A549 (cell line): ENCODE results near the gene RNF213. TPM values are rescaled to one million over a fixed set of nuclear protein-coding genes. Genes with fewer than 3 reads are reported as not detected.

ENCODE experiments used
- ATAC-seq, 2 experiments: fragments of 200-7000 bp in 1 of 2; fragments of >200 bp in 1 of 2; cut with Nextera tagmentation in 1 of 2; cut with Tn5 transposase in 1 of 2; 3 replicates each; pipeline versions ENCODE4 v1.8.0 to v1.9.1; 2018 to 2020; ENCODE audit warnings: mild to moderate bottlenecking in 1 of 2, moderate library complexity in 1 of 2
- CTCF ChIA-PET: fragments of 300-600 bp; sonication (Branson Sonifier 250); formaldehyde crosslinking; extraction: SDS; loops from one replicate; lab custom pipeline; 2021; ENCODE audit warnings: antibody characterized with exemption, inconsistent platforms; lab: Yijun Ruan, JAX
- POLR2A ChIA-PET: fragments of 350-600 bp; formaldehyde crosslinking; extraction: SDS; loops from one replicate; lab custom pipeline; 2021; ENCODE audit warnings: antibody characterized with exemption, inconsistent platforms; lab: Yijun Ruan, JAX
- DNase-seq, 2 experiments: peaks; one replicate each; pipeline versions ENCODE4 v3.0.0 to v3.0.0-alpha.2; 2011 to 2016; ENCODE audit warnings: low read depth in 1 of 2, low spot score in 1 of 2
- FAIRE-seq: peaks from 2 replicates; lab custom pipeline; 2011; peaks lifted over from hg19 to GRCh38; lab: Jason Lieb, UNC
- H3K27ac ChIP-seq, 2 experiments: fragments of >200 bp; sonication (Bioruptor Twin); formaldehyde crosslinking; 3 replicates each; pipeline ENCODE4 v1.5.1; 2016 to 2017
- H3K4me1 ChIP-seq: fragments of >200 bp; sonication (Bioruptor Twin); formaldehyde crosslinking; 3 replicates; pipeline ENCODE4 v1.6.1; 2016
- H3K4me2 ChIP-seq: fragments of >200 bp; sonication (Bioruptor Twin); formaldehyde crosslinking; 3 replicates; pipeline ENCODE4 v1.6.1; 2016
- H3K4me3 ChIP-seq: fragments of >200 bp; sonication (Bioruptor Twin); formaldehyde crosslinking; 3 replicates; pipeline ENCODE4 v1.5.1; 2016
- H3K9me3 ChIP-seq: fragments of >200 bp; sonication (Bioruptor Twin); formaldehyde crosslinking; 3 replicates; pipeline ENCODE4 v1.6.1; 2016
- BCL3 ChIP-seq: fragments of >200 bp; sonication (Bioruptor Twin); formaldehyde crosslinking; IDR thresholded peaks from 3 replicates; pipeline ENCODE4 v1.6.1; 2016
- CBX2 ChIP-seq: fragments of 200-600 bp; sonication (generic); IDR thresholded peaks from 2 replicates; pipeline ENCODE4 v1.6.1; 2016; ENCODE audit warnings: low read depth, mild to moderate bottlenecking, borderline replicate concordance
- CHD2 ChIP-seq: fragments of 150-350 bp; IDR thresholded peaks from 2 replicates; pipeline ENCODE4 v1.6.1; 2014; ENCODE audit warnings: low read length; ENCODE audit not compliant: partially characterized antibody
- FOSL2 ChIP-seq, 2 experiments: fragments of 450-650 bp in 1 of 2; fragments of >200 bp in 1 of 2; sonication (Bioruptor Twin) in 1 of 2; formaldehyde crosslinking; IDR thresholded peaks; 2 replicates each; pipeline versions ENCODE4 v1.5.0 to v1.6.1; 2016 to 2020; ENCODE audit warnings: mild to moderate bottlenecking in 1 of 2, moderate library complexity in 1 of 2
- HDAC2 ChIP-seq: fragments of 200-600 bp; sonication (generic); IDR thresholded peaks from 2 replicates; pipeline ENCODE4 v1.6.1; 2016
- KDM1A ChIP-seq: fragments of 200-600 bp; sonication (generic); IDR thresholded peaks from 2 replicates; pipeline ENCODE4 v1.6.1; 2016; ENCODE audit warnings: low read depth, mild to moderate bottlenecking
- MAFK ChIP-seq: fragments of 450-650 bp; IDR thresholded peaks from 2 replicates; pipeline ENCODE4 v1.6.1; 2014; ENCODE audit not compliant: partially characterized antibody
- MAX ChIP-seq: IDR thresholded peaks from 2 replicates; pipeline ENCODE4 v1.6.1; 2012
- NFE2L2 ChIP-seq: fragments of 150-350 bp; conservative IDR thresholded peaks from 2 replicates; pipeline ENCODE4 v1.6.1; 2014; ENCODE audit warnings: low read length
- NR3C1 ChIP-seq: fragments of >200 bp; sonication (Bioruptor Twin); formaldehyde crosslinking; IDR thresholded peaks from 3 replicates; pipeline ENCODE4 v1.6.1; 2017
- RAD21 ChIP-seq, 2 experiments: fragments of >200 bp in 1 of 2; sonication (Bioruptor Twin) in 1 of 2; formaldehyde crosslinking in 1 of 2; IDR thresholded peaks in 1 of 2; conservative IDR thresholded peaks in 1 of 2; 2 replicates in 1 of 2; 3 replicates in 1 of 2; pipeline ENCODE4 v1.6.1; 2012 to 2018; ENCODE audit warnings: inconsistent platforms in 1 of 2
- RARB ChIP-seq: fragments of 250-450 bp; sonication (Bioruptor Pico); IDR thresholded peaks from 2 replicates; pipeline ENCODE4 v1.8.0; 2021; ENCODE audit warnings: mild to moderate bottlenecking, moderate library complexity
- REST ChIP-seq: fragments of 200-600 bp; sonication (generic); IDR thresholded peaks from 2 replicates; pipeline ENCODE4 v1.6.1; 2016; ENCODE audit warnings: antibody characterized with exemption, mild to moderate bottlenecking, moderate library complexity
- RFX5 ChIP-seq: fragments of 450-650 bp; IDR thresholded peaks from 2 replicates; pipeline ENCODE4 v1.7.1; 2014; ENCODE audit warnings: antibody characterized with exemption, mild to moderate bottlenecking, moderate library complexity
- RNF2 ChIP-seq: fragments of 200-600 bp; sonication (generic); IDR thresholded peaks from 2 replicates; pipeline ENCODE4 v1.6.1; 2016; ENCODE audit warnings: low read depth, mild to moderate bottlenecking, antibody characterized with exemption, moderate library complexity, borderline replicate concordance
- TP53 ChIP-seq: fragments of 250-450 bp; sonication (Bioruptor Pico); IDR thresholded peaks from 2 replicates; pipeline ENCODE4 v1.5.0; 2021; ENCODE audit warnings: mild to moderate bottlenecking, moderate library complexity
- ZFP36 ChIP-seq: fragments of 450-650 bp; IDR thresholded peaks from 2 replicates; pipeline ENCODE4 v1.6.1; 2014; ENCODE audit warnings: borderline replicate concordance; ENCODE audit not compliant: partially characterized antibody
- ZNF302 ChIP-seq: fragments of 250-450 bp; sonication (Bioruptor Pico); IDR thresholded peaks from 2 replicates; pipeline ENCODE4 v1.9.0; 2021; ENCODE audit warnings: inconsistent platforms, mild to moderate bottlenecking, moderate library complexity
- ZSCAN20 ChIP-seq: fragments of 250-450 bp; sonication (Bioruptor Pico); IDR thresholded peaks from 2 replicates; pipeline ENCODE4 v1.8.0; 2022; ENCODE audit warnings: mild to moderate bottlenecking, moderate library complexity
- WGBS: methylation state at CpG from one replicate; pipeline ENCODE4 v1.1.6; 2017; ENCODE audit errors: missing lambda C conversion rate; 5-methylcytosine and 5-hydroxymethylcytosine counted together
- polyA plus RNA-seq, 4 experiments: library from polyadenylated mRNA; depleted of rRNA in 3 of 4; stranded (reverse); fragments of >200 nt; fragmentation: RNase III in 1 of 4; extraction: RNeasy Plus Mini Kit Qiagen cat#74134 plus additional on column Dnase treatment in 1 of 4; gene quantifications; 2 replicates in 3 of 4; 3 replicates in 1 of 4; pipeline ENCODE4 v1.2.3, GENCODE V29; 2011 to 2017
- TF ChIP-seq, protein P1 (sequence below): fragments of >200 bp; sonication (Bioruptor Twin); formaldehyde crosslinking; IDR thresholded peaks from 3 replicates; pipeline ENCODE4 v1.5.1; 2016
- TF ChIP-seq, protein P2 (sequence below): IDR thresholded peaks from 2 replicates; pipeline ENCODE4 v1.6.1; 2012
- TF ChIP-seq, protein P3 (sequence below): fragments of 250-450 bp; sonication (Bioruptor Pico); IDR thresholded peaks from 2 replicates; pipeline ENCODE4 v1.5.0; 2021; ENCODE audit warnings: mild to moderate bottlenecking, moderate library complexity, borderline replicate concordance

RNF213 gene
- polyA plus RNA-seq, 2 of the 4 experiments (the other 2 are of a cell fraction) = 59.1 to 127 TPM

DNA sequence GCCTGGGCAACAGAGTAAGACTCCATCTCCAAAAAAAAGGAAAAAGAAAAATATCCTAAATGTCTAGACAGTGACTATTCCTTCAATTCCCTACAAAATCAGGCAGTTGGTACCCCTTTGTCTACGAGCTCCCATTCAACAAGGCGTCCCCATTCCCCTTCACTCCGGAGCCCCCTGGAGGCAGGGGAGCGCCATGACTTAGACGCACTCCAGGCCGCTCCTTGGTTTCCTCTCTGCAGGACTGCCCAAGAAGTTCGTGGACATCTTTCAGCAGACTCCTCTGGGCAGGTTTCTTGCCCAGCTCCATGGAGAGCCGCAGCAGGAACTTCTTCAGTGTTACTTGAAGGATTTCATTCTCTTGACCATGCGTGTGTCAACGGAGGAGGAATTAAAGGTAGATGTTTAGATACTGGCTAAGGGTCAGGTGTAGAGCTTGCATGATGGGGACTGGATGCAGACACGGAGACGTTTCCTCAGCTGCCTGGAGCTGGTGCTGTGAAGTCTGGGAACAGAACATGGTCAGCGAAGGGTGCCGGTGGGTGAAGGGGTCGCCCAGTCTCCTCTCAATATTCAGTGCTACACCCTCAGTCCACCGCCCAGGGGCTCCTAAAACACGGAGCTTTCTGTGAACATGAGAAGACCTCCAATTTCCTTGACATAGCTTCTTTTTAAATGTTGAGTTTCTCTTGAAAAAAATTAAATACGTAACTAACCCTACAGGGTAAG, 101.0 kb downstream of the RNF213 start:
- H3K4me2 ChIP-seq = no peak overlapping the region
- H3K4me1 ChIP-seq = no peaks in the 10 kb centered on the region
- 93% methylated on average over 18 of the region's 18 CpGs for WGBS
- POLR2A ChIA-PET = no interaction called here
- CTCF ChIA-PET = interaction anchor here (0.6 to 4.8 kb wide), 17 partner anchors 8 to 740 kb away, joined by 3 to 19 read pairs (median 3); partner anchors contain the start of gene GAA
- no peak overlapping the region for H3K27ac ChIP-seq
- peaks cover 7% of the 10 kb centered on the region; the same call in 2 of the 3 replicates for H3K9me3 ChIP-seq
- TF ChIP-seq, protein P1, sequence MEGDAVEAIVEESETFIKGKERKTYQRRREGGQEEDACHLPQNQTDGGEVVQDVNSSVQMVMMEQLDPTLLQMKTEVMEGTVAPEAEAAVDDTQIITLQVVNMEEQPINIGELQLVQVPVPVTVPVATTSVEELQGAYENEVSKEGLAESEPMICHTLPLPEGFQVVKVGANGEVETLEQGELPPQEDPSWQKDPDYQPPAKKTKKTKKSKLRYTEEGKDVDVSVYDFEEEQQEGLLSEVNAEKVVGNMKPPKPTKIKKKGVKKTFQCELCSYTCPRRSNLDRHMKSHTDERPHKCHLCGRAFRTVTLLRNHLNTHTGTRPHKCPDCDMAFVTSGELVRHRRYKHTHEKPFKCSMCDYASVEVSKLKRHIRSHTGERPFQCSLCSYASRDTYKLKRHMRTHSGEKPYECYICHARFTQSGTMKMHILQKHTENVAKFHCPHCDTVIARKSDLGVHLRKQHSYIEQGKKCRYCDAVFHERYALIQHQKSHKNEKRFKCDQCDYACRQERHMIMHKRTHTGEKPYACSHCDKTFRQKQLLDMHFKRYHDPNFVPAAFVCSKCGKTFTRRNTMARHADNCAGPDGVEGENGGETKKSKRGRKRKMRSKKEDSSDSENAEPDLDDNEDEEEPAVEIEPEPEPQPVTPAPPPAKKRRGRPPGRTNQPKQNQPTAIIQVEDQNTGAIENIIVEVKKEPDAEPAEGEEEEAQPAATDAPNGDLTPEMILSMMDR = 0 out of 3 replicates have a peak, but pooled peaks have one; percentile 5
- peak in 1 of 2 experiments; percentile 30; a peak in 2 of 5 replicates for TF ChIP-seq RAD21 (conservative IDR thresholded peaks at IDR 0.05 in 1 of 2, IDR thresholded peaks at IDR 0.05 in 1 of 2)
- TF ChIP-seq, protein P2, sequence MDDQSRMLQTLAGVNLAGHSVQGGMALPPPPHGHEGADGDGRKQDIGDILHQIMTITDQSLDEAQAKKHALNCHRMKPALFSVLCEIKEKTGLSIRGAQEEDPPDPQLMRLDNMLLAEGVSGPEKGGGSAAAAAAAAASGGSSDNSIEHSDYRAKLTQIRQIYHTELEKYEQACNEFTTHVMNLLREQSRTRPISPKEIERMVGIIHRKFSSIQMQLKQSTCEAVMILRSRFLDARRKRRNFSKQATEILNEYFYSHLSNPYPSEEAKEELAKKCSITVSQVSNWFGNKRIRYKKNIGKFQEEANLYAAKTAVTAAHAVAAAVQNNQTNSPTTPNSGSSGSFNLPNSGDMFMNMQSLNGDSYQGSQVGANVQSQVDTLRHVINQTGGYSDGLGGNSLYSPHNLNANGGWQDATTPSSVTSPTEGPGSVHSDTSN = no peak
- no peak overlapping the region for H3K4me3 ChIP-seq
- FAIRE-seq = no peak
- peak; percentile 44 to 48; a peak in 3 of 6 replicates for ATAC-seq
- DNase-seq = peak; percentile 40 to 52

DNA sequence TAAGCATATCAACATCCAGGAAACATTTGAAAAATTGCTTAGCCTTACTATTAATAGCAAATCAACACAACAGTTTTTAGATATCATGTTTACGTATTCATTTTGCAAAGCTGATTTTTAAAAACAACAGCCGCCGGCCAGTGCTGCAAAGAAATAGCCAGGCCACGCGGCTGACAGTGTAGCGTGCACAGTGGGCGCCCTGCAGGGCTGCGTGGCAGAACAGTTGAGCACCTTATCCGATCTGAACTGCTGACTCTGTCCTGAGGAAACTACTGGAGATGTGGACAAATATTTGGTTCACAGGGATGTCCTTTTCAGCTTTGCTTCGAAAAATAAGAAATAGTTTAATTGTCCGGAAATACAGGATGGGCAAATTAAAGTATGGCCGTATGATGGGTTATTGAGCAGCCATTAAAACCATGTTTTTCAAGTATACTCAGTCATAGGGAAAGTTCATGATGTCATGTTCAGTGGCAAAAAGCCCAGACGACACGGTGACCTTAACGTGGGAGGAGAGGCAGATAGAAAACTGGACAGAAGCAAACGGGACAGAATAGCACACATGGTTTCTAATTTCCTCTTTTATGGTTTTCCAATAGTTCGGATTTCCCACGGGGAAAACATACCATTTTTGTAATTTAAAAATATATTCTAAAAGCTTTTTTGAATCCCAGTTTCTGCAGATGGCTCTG, 101.9 kb downstream of the RNF213 start:
- Histone ChIP-seq H3K4me3 (no peak overlapping the region), H3K27ac (no peak overlapping the region), H3K4me2 (no peak overlapping the region), H3K9me3 (peaks cover 7% of the 10 kb centered on the region; the same call in 2 of the 3 replicates), H3K4me1 (no peaks in the 10 kb centered on the region)
- TF ChIP-seq MAX = no peak
- TF ChIP-seq MAFK = no peak
- no peak for TF ChIP-seq REST
- no peak for TF ChIP-seq FOSL2 (IDR thresholded peaks at IDR 0.05)
- TF ChIP-seq FOSL2 (CRISPR knock-in tag; IDR thresholded peaks at IDR 0.05) = no peak
- TF ChIP-seq, protein P2 = no peak
- no peak for TF ChIP-seq RFX5
- no peak for TF ChIP-seq RARB
- no peak for TF ChIP-seq CHD2
- TF ChIP-seq NR3C1 = no peak
- no peak for TF ChIP-seq CBX2
- TF ChIP-seq BCL3 = no peak
- no peak for TF ChIP-seq NFE2L2
- TF ChIP-seq TP53 (CRISPR knock-in tag) = no peak
- TF ChIP-seq, protein P3, sequence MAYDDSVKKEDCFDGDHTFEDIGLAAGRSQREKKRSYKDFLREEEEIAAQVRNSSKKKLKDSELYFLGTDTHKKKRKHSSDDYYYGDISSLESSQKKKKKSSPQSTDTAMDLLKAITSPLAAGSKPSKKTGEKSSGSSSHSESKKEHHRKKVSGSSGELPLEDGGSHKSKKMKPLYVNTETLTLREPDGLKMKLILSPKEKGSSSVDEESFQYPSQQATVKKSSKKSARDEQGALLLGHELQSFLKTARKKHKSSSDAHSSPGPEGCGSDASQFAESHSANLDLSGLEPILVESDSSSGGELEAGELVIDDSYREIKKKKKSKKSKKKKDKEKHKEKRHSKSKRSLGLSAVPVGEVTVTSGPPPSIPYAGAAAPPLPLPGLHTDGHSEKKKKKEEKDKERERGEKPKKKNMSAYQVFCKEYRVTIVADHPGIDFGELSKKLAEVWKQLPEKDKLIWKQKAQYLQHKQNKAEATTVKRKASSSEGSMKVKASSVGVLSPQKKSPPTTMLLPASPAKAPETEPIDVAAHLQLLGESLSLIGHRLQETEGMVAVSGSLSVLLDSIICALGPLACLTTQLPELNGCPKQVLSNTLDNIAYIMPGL (CRISPR knock-in tag) = no peak
- TF ChIP-seq ZNF302 = no peak
- no peak for TF ChIP-seq HDAC2
- TF ChIP-seq KDM1A = no peak
- no peak for TF ChIP-seq RNF2
- TF ChIP-seq ZSCAN20 = no peak
- no peak for TF ChIP-seq ZFP36
- ATAC-seq (no peak), DNase-seq (no peak), FAIRE-seq (no peak)
- ChIA-PET CTCF (interaction anchor here (0.6 to 4.8 kb wide), 13 partner anchors 10 to 622 kb away, joined by 3 to 19 read pairs (median 4); partner anchors contain the start of gene GAA), POLR2A (no interaction called here)
- 87% methylated on average over 18 of the region's 18 CpGs for WGBS
